Epidermal melanocyte (primary cell): ENCODE results near the gene CABLES1.
"Not testable (repeated sequence)": the region's sequence is repeated elsewhere in the genome, so short reads cannot be mapped to it uniquely, and the experiment has no call there.

Experiments
- DNase-seq: peaks from one replicate; pipeline ENCODE4 v3.0.0; 2011; ENCODE audit warnings: low spot score; ENCODE audit not compliant: insufficient read length

CABLES1 gene

GRCh38 chr18:23284629-23285028, 149.3 kb downstream of the CABLES1 start:
- no peak for DNase-seq

DNA sequence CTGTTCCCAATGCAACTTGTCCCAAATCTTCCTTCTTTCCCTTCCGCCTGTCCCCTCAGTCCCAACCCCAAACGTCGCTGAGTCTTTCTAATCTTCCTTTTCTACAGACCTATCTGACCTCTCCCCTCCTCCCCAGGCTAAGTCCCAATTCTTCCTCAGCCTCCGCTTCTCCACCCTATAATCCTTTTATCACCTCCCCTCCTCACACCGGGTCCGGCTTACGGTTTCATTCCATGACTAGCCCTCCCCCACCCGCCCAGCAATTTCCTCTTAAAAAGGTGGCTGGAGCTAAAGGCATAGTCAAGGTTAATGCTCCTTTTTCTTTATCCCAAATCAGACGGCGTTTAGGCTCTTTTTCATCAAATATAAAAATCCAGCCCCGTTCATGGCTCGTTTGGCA, 150.3 kb downstream of the CABLES1 start:
- not testable (repeated sequence) for DNase-seq

GRCh38 chr18:23291456-23292205, 156.3 kb downstream of the CABLES1 start:
- no peak for DNase-seq

DNA sequence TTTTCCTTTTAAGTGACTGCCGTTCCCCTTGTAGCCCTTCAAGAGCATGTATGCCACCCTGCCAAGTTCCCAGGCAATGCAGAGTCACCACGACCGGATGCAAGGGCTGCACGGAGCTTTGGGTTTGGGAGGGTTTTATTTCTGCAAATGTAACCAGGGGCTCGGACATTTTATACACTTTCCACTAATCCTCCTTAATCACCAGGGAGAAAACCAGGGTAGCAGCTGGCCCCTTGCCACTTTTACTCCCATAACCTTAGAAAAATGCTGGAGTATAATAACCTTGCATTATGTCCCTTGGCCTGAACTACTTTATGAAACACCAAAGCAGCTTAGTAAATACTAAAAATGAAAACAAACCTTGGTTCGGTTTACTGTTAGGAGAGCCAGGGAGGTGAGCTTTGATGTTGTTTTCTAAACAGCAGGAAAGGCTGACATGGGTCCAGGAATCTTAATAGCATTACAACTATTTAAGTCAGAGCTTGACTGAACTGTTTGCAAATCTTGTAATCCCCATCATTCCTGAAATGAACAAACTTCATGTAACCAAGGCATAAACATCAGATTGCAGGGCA, 165.0 kb downstream of the CABLES1 start:
- no peak for DNase-seq

DNA sequence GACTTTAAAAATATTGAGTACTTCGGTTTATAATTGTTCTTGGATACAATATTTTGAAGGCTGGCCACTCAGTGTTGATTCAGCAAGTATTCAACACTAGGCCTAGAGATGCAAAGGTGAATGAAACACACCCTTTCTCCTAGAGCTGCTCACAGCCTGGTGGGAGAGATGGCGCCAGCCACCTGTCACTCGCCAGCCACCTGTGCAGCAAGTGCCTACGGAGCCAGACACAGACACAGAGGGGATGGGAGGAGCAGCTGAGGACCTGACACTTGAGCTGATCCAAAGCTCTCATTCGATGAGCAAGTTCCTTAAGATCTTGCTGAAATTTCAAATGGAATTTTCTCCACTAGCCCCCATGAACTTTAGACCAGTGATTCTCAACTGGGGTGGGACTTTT, 166.7 kb downstream of the CABLES1 start:
- no peak for DNase-seq

- DNase-seq, result no peak
These were observed 167.2 kb downstream of the CABLES1 start for GRCh38 chr18:23302511-23302850.

- peak; percentile 53 for DNase-seq
These were observed 167.7 kb downstream of the CABLES1 start for GRCh38 chr18:23302851-23303527.

- DNase-seq, result no peak
These were observed 171.5 kb downstream of the CABLES1 start for GRCh38 chr18:23306822-23307221.

DNA sequence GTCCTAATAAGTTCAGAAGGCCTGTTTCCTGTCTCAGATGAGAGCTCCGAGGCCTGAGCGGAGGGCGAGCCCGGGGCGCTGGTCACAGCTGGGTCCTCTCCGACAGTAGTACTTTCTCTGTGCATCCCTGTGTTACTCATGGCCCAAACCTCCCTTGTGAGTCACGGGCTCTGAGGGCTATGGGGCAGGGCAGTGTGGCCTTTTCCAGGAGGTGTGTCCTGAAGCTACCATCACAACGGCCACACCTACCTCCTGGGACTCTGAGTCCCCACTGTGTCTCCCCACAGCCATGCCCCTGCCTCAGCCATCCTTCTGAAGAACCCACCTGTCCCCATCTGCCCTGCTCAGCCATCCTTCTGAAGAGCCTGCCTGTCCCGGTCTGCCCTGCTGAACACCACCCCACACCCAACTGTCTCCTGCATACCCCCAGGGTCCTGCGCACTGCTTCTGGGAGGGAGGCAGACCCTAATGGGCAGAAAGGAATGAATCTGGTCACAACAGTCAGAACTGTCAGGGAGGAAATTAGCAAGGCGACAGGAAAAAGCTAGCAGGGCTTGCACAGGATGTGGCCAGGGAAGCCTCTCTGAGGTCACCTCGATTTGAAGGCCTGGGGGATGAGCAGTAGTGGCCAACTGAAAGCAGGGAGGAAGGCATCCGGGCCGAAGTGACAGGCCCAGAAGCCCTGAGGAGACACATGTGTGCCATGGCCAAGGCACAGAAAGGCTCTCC, 172.4 kb downstream of the CABLES1 start:
- DNase-seq, result no peak
